Measurements from ENCODE around the gene CBLIF.

DNA sequence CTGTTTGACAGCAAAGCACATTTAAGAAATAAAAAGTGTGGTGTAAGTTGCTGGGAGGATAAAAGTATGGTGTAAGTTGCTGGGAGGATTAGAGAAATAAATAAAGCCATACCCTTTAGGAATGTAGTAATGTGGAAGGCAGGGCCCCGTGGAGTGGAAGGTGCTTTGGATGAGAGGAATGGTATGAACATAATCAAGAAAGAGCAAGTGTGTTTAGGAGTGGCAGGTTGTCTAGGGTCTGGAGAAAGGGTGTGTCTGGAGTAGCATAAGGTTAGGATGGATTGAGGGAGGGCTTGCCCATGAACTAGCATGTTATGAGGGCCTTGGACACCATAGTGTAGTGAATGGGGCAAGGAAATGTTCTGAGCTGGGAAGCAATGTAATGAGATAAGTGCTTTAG lies 52.8 kb downstream of the CBLIF start:
- TF ChIP-seq CTCF (conservative IDR thresholded peaks at IDR 0.05; ENCODE audit: low read length) (no peak), EZH2phosphoT487 (IDR thresholded peaks at IDR 0.05; ENCODE audit: borderline replicate concordance) (no peak)
